HCT116 (cell line): ENCODE measurements around the gene TOMM22. TPM values are rescaled to one million over a fixed set of nuclear protein-coding genes. Genes with fewer than 3 reads are reported as not detected.

Experiments used
- ATAC-seq: fragments of 200-7000 bp; cut with Tn5 transposase; 2 replicates; pipeline ENCODE4 v1.9.1; 2020; ENCODE audit warnings: mild to moderate bottlenecking, moderate library complexity
- BruUV-seq: library from RNA; stranded (reverse); fragments of 400-500 nt; replicated peaks from 2 replicates; lab custom pipeline; 2021; lab: Mats Ljungman, UMichigan
- CTCF ChIA-PET: fragments of 300-600 bp; sonication (Branson Sonifier 250); formaldehyde crosslinking; loops from one replicate; lab custom pipeline; 2021; ENCODE audit warnings: antibody characterized with exemption; lab: Charles Lee
- POLR2A ChIA-PET: fragments of 300-600, 350-600 bp; sonication (Branson Sonifier 250); formaldehyde crosslinking; loops from one replicate; lab custom pipeline; 2021; ENCODE audit warnings: antibody characterized with exemption; lab: Charles Lee
- RAD21 ChIA-PET, 2 experiments: fragments of 300-600 bp; sonication (Branson Sonifier 250); formaldehyde crosslinking; loops; one replicate each; lab custom pipeline; 2023; ENCODE audit warnings: low total read pairs in 2 of 2; ENCODE audit not compliant: uncharacterized antibody in 2 of 2, unreplicated experiment in 2 of 2, low non-redundant PET in 1 of 2; lab: Charles Lee
- DNase-seq: peaks from one replicate; pipeline ENCODE4 v3.0.0-alpha.2; 2010; ENCODE audit warnings: low read depth, low spot score
- H2AFZ ChIP-seq: fragments of 200-600 bp; shearing (Covaris generic), sonication (generic); 2 replicates; pipeline ENCODE4 v1.6.1; 2017; ENCODE audit warnings: low read depth, mixed run types, mixed read lengths, antibody characterized with exemption, low read length; ENCODE audit not compliant: poor library complexity, severe bottlenecking
- H3K27ac ChIP-seq: 2 replicates; pipeline ENCODE4 v1.5.1; 2012; ENCODE audit warnings: low read depth, low read length
- H3K27me3 ChIP-seq: fragments of 200-600 bp; sonication (generic); 2 replicates; pipeline ENCODE4 v1.6.1; 2016; ENCODE audit warnings: mixed run types, low read length, mixed read lengths; ENCODE audit not compliant: insufficient read depth
- H3K36me3 ChIP-seq, 2 experiments: fragments of 200-500 bp in 1 of 2; fragments of 200-600 bp in 1 of 2; sonication (Bioruptor generic) in 1 of 2; sonication (generic) in 1 of 2; 2 replicates each; pipeline versions ENCODE4 v1.5.1 to v1.6.1; 2014 to 2016; ENCODE audit warnings: low read length in 2 of 2, inconsistent platforms in 1 of 2, mixed read lengths in 1 of 2, mixed run types in 1 of 2; ENCODE audit not compliant: insufficient read depth in 2 of 2, control insufficient read depth in 1 of 2
- H3K4me1 ChIP-seq, 2 experiments: fragments of 200-600 bp in 1 of 2; sonication (generic) in 1 of 2; 2 replicates each; pipeline versions ENCODE4 v1.5.1 to v1.6.1; 2012 to 2017; ENCODE audit warnings: low read length in 2 of 2, inconsistent platforms in 1 of 2, mild to moderate bottlenecking in 1 of 2, mixed read lengths in 1 of 2, mixed run types in 1 of 2, moderate library complexity in 1 of 2; ENCODE audit not compliant: insufficient read depth in 2 of 2, control insufficient read depth in 1 of 2
- H3K4me2 ChIP-seq: fragments of 200-600 bp; sonication (generic); 2 replicates; pipeline ENCODE4 v1.6.1; 2017; ENCODE audit warnings: mixed run types, low read length, mixed read lengths
- H3K4me3 ChIP-seq, 2 experiments: fragments of 200-600 bp in 1 of 2; sonication (generic) in 1 of 2; replicated peaks in 1 of 2; 2 replicates each; pipeline ENCODE4 v1.5.1; 2011 to 2016; ENCODE audit warnings: low read length in 2 of 2, control low read depth in 1 of 2, low read depth in 1 of 2, mild to moderate bottlenecking in 1 of 2, mixed read lengths in 1 of 2, mixed run types in 1 of 2
- H3K79me2 ChIP-seq: fragments of 200-600 bp; sonication (generic); 2 replicates; pipeline ENCODE4 v1.6.1; 2017; ENCODE audit warnings: mild to moderate bottlenecking, mixed run types, low read length, moderate library complexity, mixed read lengths; ENCODE audit not compliant: insufficient read depth
- H3K9ac ChIP-seq: fragments of 200-600 bp; sonication (generic); 2 replicates; pipeline ENCODE4 v1.6.1; 2016; ENCODE audit warnings: low read length, mixed read lengths
- H3K9me2 ChIP-seq: fragments of 200-600 bp; sonication (generic), shearing (Covaris generic); 2 replicates; pipeline ENCODE4 v1.6.1; 2017; ENCODE audit warnings: mixed run types, mild to moderate bottlenecking, moderate library complexity; ENCODE audit not compliant: insufficient read depth
- H3K9me3 ChIP-seq, 2 experiments: fragments of 200-500 bp in 1 of 2; fragments of 200-600 bp in 1 of 2; sonication (Bioruptor generic) in 1 of 2; sonication (generic) in 1 of 2; 2 replicates each; pipeline ENCODE4 v1.6.1; 2014 to 2017; ENCODE audit warnings: low read length in 2 of 2, mixed read lengths in 2 of 2, inconsistent platforms in 1 of 2, low read depth in 1 of 2, mild to moderate bottlenecking in 1 of 2, mixed run types in 1 of 2, moderate library complexity in 1 of 2; ENCODE audit not compliant: control insufficient read depth in 1 of 2, insufficient read depth in 1 of 2
- H4K20me1 ChIP-seq: fragments of 200-600 bp; sonication (generic), shearing (Covaris generic); 2 replicates; pipeline ENCODE4 v1.6.1; 2017; ENCODE audit warnings: mixed run types, mild to moderate bottlenecking, moderate library complexity; ENCODE audit not compliant: insufficient read depth
- ATF3 ChIP-seq: IDR thresholded peaks from 2 replicates; pipeline ENCODE4 v1.6.1; 2012
- CEBPB ChIP-seq: IDR thresholded peaks from 2 replicates; pipeline ENCODE4 v1.6.1; 2012; ENCODE audit warnings: low read depth
- EGR1 ChIP-seq: IDR thresholded peaks from 2 replicates; pipeline ENCODE4 v1.6.1; 2012; ENCODE audit warnings: low read depth
- ELF1 ChIP-seq: IDR thresholded peaks from 2 replicates; pipeline ENCODE4 v1.6.1; 2012; ENCODE audit warnings: low read depth, borderline replicate concordance
- EZH2phosphoT487 ChIP-seq: fragments of 200-600 bp; IDR thresholded peaks from 2 replicates; pipeline ENCODE4 v1.6.1; 2018; ENCODE audit warnings: antibody characterized with exemption, borderline replicate concordance
- FOSL1 ChIP-seq: IDR thresholded peaks from 2 replicates; pipeline ENCODE4 v1.6.1; 2012; ENCODE audit warnings: low read depth
- JUND ChIP-seq: IDR thresholded peaks from 2 replicates; pipeline ENCODE4 v1.6.1; 2012
- MAX ChIP-seq: IDR thresholded peaks from 2 replicates; pipeline ENCODE4 v1.6.1; 2012
- POLR2AphosphoS5 ChIP-seq: IDR thresholded peaks from 2 replicates; pipeline ENCODE4 v1.6.1; 2011; ENCODE audit warnings: mild to moderate bottlenecking, low read depth, low read length, moderate library complexity
- RAD21 ChIP-seq: IDR thresholded peaks from 2 replicates; pipeline ENCODE4 v1.6.1; 2012; ENCODE audit warnings: low read depth, mild to moderate bottlenecking
- REST ChIP-seq: IDR thresholded peaks from 2 replicates; pipeline ENCODE4 v1.6.1; 2012; ENCODE audit warnings: low read depth
- SP1 ChIP-seq: IDR thresholded peaks from 2 replicates; pipeline ENCODE4 v1.6.1; 2012; ENCODE audit warnings: low read depth
- SRF ChIP-seq: IDR thresholded peaks from 2 replicates; pipeline ENCODE4 v1.6.1; 2012; ENCODE audit warnings: low read depth
- TCF7L2 ChIP-seq: IDR thresholded peaks from 2 replicates; pipeline ENCODE4 v1.7.0; 2011; ENCODE audit warnings: borderline replicate concordance, inconsistent platforms; ENCODE audit not compliant: insufficient read depth, insufficient read length; ENCODE audit errors: extremely low read depth
- ZBTB33 ChIP-seq: IDR thresholded peaks from 2 replicates; pipeline ENCODE4 v1.6.1; 2011; ENCODE audit warnings: mild to moderate bottlenecking, low read length, moderate library complexity; ENCODE audit not compliant: insufficient replicate concordance; ENCODE audit errors: extremely low read depth
- ZFX ChIP-seq: fragments of 450-650 bp; IDR thresholded peaks from 2 replicates; pipeline ENCODE4 v1.6.1; 2017
- ZNF274 ChIP-seq: fragments of 200-500 bp; sonication (Bioruptor generic); IDR thresholded peaks from 2 replicates; pipeline ENCODE4 v1.6.1; 2014; ENCODE audit warnings: mild to moderate bottlenecking, low read depth, low read length, inconsistent platforms
- intact Hi-C: fragments of 100-400 bp; cut with micrococcal nuclease; formaldehyde crosslinking; loops from 2 replicates; pipeline ENCODE4 v1.10.0; 2022
- total RNA-seq: library from RNA; stranded (reverse); gene quantifications from one replicate; pipeline ENCODE4 v1.2.1, GENCODE V29; 2021; ENCODE audit not compliant: unreplicated experiment

TOMM22 gene
- total RNA-seq, 1 experiment from 2014 or later, result 136 TPM

GRCh38 chr22:38638216-38638615 lies 43.5 kb upstream of the TOMM22 start:
- Histone ChIP-seq H3K27ac (no peak overlapping the region), H4K20me1 (no peaks in the 10 kb centered on the region), H3K4me2 (no peak overlapping the region), H3K9me3 (no peaks in the 10 kb centered on the region), H3K79me2 (no peaks in the 10 kb centered on the region), H3K27me3 (no peaks in the 10 kb centered on the region), H3K9ac (no peak overlapping the region), H3K9me2 (no peaks in the 10 kb centered on the region), H3K4me3 (no peak overlapping the region), H3K36me3 (peaks cover 0 to 6% of the 10 kb centered on the region in 2 experiments; a peak in 2 of 4 replicates), H2AFZ (no peak overlapping the region), H3K4me1 (no peaks in the 10 kb centered on the region)
- no peak for TF ChIP-seq TCF7L2
- no peak for TF ChIP-seq CEBPB
- TF ChIP-seq EGR1, result no peak
- TF ChIP-seq POLR2AphosphoS5, result no peak
- no peak for TF ChIP-seq FOSL1
- TF ChIP-seq ZNF274, result no peak
- TF ChIP-seq RAD21, result no peak
- no peak for TF ChIP-seq SRF
- TF ChIP-seq ZBTB33, result no peak
- TF ChIP-seq ELF1, result no peak
- no peak for TF ChIP-seq JUND
- TF ChIP-seq EZH2phosphoT487, result no peak
- no peak for TF ChIP-seq MAX
- TF ChIP-seq SP1, result no peak
- no peak for TF ChIP-seq ZFX
- TF ChIP-seq REST, result no peak
- no peak for TF ChIP-seq ATF3
- ChIA-PET CTCF (no interaction called here), POLR2A (no interaction called here), RAD21 (interaction anchor here in 1 of 2 experiments (0.6 kb wide), 1 partner anchor 476 kb away, joined by 3 read pairs; no protein-coding TSS in a partner anchor)
- DNase-seq (no peak), ATAC-seq (no peak)
- intact Hi-C loops, result no loop called here
- BruUV-seq, result no TSS peak
